Fibroblast of skin of left quadriceps (primary cell): ENCODE results near the gene C11orf97.
"Not testable (repeated sequence)": the region's sequence is repeated elsewhere in the genome, so short reads cannot be mapped to it uniquely, and the experiment has no call there.

Experiments used
- DNase-seq, 2 experiments: peaks; one replicate each; pipeline ENCODE4 v3.0.0-alpha.2; 2013; ENCODE audit warnings: low read depth in 2 of 2

C11orf97 gene

GRCh38 chr11:94557992-94558391 lies 45.7 kb downstream of the C11orf97 start:
- DNase-seq = no peak

- DNase-seq = no peak
Observed at GRCh38 chr11:94558468-94558867, 46.2 kb downstream of the C11orf97 start.

- no peak for DNase-seq
Observed at GRCh38 chr11:94558932-94559331, 46.7 kb downstream of the C11orf97 start.

- DNase-seq = no peak
Observed at GRCh38 chr11:94559361-94559760, 47.1 kb downstream of the C11orf97 start.

- DNase-seq = no peak
Observed at GRCh38 chr11:94560834-94561233, 48.6 kb downstream of the C11orf97 start.

GRCh38 chr11:94563176-94563847 lies 51.1 kb downstream of the C11orf97 start:
- DNase-seq = peak; percentile 42 to 47

- DNase-seq = no peak
Observed at GRCh38 chr11:94563848-94564467, 51.7 kb downstream of the C11orf97 start.

GRCh38 chr11:94567181-94567670 lies 55.0 kb downstream of the C11orf97 start, which contains the start of gene PIWIL4:
PIWIL4 (plus strand) TSS chr11:94567368; CDS start chr11:94567519, 151 bp downstream.
- no peak for DNase-seq

- DNase-seq = no peak
Observed at GRCh38 chr11:94568200-94568599, 55.9 kb downstream of the C11orf97 start.

- DNase-seq = no peak
Observed at GRCh38 chr11:94568717-94569116, 56.5 kb downstream of the C11orf97 start.

- DNase-seq = not testable (repeated sequence)
Observed at GRCh38 chr11:94572975-94573374, 60.7 kb downstream of the C11orf97 start.

- DNase-seq = peak; percentile 78 to 82
Observed at GRCh38 chr11:94574193-94574961, 62.1 kb downstream of the C11orf97 start.

GRCh38 chr11:94576306-94576705 lies 64.0 kb downstream of the C11orf97 start:
- DNase-seq = no peak

GRCh38 chr11:94577841-94578240 lies 65.6 kb downstream of the C11orf97 start:
- DNase-seq = no peak
